Coronary artery (tissue), 2 donors: ENCODE results near the gene PRIMA1.

Source experiments
- DNase-seq: peaks from one replicate; pipeline ENCODE4 v3.0.0-alpha.2; 2017; ENCODE audit warnings: low spot score
- H3K27ac ChIP-seq, 2 donors: fragments of 200-600 bp; sonication (generic); one replicate each; pipeline ENCODE4 v1.5.1; 2016 to 2019
- H3K4me3 ChIP-seq: fragments of 200-600 bp; sonication (generic); 2 replicates; pipeline ENCODE4 v1.5.1; 2016; ENCODE audit warnings: mild to moderate bottlenecking, moderate library complexity
- TF ChIP-seq, protein P1 (sequence below): fragments of 200-600 bp; sonication (generic); IDR thresholded peaks from one replicate; pipeline ENCODE4 v1.5.1; 2019; ENCODE audit warnings: antibody characterized with exemption

The PRIMA1 gene, protein sequence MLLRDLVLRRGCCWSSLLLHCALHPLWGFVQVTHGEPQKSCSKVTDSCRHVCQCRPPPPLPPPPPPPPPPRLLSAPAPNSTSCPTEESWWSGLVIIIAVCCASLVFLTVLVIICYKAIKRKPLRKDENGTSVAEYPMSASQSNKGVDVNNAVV

DNA sequence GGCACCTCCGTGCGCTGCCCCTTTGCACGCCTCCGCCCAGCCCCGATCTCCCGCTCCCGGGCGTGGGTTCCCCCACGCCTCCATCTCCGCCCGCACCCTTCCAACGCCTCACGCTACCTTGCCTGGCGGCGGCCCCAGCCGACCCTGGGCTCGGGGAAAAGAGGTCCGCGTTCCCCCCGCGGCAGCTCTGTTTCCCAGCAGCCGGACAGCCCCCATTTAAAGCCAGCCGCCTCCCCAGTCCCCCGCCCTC, at the start of gene PRIMA1:
Gene PRIMA1, minus strand, starts transcription at position 193 of the 250 bp plus-strand sequence. CDS start 767 bp downstream, outside the sequence.
- TF ChIP-seq, protein P1, sequence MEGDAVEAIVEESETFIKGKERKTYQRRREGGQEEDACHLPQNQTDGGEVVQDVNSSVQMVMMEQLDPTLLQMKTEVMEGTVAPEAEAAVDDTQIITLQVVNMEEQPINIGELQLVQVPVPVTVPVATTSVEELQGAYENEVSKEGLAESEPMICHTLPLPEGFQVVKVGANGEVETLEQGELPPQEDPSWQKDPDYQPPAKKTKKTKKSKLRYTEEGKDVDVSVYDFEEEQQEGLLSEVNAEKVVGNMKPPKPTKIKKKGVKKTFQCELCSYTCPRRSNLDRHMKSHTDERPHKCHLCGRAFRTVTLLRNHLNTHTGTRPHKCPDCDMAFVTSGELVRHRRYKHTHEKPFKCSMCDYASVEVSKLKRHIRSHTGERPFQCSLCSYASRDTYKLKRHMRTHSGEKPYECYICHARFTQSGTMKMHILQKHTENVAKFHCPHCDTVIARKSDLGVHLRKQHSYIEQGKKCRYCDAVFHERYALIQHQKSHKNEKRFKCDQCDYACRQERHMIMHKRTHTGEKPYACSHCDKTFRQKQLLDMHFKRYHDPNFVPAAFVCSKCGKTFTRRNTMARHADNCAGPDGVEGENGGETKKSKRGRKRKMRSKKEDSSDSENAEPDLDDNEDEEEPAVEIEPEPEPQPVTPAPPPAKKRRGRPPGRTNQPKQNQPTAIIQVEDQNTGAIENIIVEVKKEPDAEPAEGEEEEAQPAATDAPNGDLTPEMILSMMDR: no peak
- Histone ChIP-seq H3K27ac (peak within 1 kb of the TSS in 1 of 2 donors; percentile 80), H3K4me3 (peak within 1 kb of the TSS; percentile 78)
- no peak for DNase-seq

DNA sequence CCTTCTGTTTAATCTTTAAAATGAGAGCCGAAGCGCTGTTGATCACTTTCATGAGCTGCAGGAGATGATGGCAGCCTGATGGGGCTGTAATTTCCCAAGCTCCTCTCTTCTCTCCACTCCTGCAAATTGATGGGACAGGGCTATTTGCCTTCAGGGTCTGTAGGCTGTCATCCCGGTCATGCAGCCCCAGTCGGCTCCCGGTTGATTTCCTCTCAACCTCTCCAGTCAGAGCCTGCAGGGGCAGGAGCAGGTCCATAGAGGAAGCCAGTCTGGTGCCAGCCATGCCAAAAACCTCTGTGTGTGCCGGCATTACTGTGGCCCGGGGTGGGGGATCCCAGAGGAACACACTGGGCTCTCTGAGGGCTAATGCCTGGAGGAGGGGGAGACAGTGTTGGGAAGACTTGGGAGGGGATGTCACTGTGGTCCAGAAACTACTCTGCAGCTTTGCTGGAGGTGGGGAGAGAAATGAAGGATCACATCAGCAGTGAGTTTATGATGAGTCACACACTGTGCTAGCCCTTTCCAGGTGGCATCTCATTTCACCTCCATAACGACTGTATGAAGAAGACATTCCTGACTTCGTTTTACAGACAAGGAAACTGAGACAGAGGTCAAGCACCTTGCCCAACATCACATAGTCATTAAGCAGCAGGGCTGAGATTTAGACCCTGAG, 46.5 kb upstream of the PRIMA1 start:
- H3K27ac ChIP-seq: no peak overlapping the region
- no peak overlapping the region for H3K4me3 ChIP-seq
- DNase-seq: no peak
- TF ChIP-seq, protein P1: no peak

DNA sequence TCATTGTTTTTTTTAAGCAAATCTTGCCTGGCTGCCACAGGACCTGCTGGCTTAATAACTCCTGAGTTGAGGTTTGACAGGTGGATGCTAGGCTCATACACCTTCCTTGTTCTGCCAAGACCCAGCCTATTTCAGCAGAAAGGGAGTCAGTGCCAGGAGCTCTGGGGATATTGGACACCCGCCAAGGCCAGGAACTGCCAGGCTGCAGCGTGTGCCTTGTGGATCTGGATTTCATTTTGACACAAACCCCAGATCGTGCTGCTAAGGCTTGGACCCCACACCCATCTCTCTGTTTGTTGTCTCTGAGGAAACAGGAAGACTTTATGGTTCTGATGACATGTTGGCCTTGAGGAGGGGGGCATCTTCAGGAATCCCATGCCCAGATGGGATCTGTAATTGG, 44.4 kb upstream of the PRIMA1 start:
- H3K27ac ChIP-seq: no peak overlapping the region
- TF ChIP-seq, protein P1: no peak
- DNase-seq: no peak
- no peak overlapping the region for H3K4me3 ChIP-seq

DNA sequence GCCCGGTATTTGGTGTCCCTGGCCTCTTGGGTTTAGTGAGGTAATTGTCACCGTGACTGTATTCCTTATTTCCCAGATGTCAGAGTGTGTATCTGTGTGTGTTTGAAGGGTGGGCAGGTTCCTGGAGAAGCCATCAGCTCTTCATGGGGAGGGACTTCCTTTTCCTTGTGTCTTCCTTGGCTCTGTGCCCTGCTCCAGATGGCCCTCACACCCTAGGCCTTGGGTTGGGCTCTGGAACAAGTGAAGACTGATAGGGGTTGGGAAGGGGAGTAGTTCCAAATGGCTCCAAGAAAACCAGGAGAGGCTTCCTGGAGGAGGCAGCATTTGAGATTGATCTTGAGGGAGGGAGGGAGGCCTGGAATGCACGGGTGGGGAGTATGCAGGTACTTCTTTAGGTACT, 43.8 kb upstream of the PRIMA1 start:
- Histone ChIP-seq H3K4me3 (no peak overlapping the region), H3K27ac (no peak overlapping the region)
- TF ChIP-seq, protein P1: no peak
- no peak for DNase-seq

DNA sequence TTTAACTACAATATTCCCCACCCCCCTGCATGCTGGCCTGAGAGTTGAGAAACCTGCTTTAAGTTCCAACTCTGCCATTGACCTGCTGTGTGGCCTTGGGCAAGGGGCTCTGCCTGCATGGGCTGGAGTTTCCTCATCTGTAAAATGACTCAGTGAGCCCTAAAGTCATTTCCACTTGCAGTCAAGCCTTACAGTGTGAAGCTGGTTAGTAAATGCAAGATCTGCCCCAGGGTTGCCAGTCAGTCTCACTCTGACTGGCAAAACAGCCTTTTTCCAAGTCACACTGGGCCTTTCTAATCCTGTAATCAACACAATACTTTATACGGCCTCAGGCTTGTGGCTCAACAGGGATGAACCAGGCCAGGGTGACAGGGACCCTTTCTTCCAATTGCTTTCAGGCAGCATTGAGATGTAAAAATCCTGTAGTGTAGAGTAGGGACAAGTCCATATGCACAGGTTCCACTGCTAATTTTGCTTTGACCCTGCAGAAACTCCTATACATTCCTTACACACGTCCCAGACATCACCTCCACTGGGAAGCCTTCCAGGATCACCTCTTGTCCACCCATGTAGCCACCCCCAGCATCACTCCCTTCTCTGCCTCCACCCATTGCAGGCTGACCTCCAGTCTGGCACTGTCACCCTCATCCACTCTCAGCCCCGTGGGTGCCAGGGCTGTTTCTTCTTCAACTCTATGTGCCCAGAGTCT, 42.6 kb upstream of the PRIMA1 start:
- Histone ChIP-seq H3K4me3 (no peak overlapping the region), H3K27ac (no peak overlapping the region)
- TF ChIP-seq, protein P1: no peak
- no peak for DNase-seq

DNA sequence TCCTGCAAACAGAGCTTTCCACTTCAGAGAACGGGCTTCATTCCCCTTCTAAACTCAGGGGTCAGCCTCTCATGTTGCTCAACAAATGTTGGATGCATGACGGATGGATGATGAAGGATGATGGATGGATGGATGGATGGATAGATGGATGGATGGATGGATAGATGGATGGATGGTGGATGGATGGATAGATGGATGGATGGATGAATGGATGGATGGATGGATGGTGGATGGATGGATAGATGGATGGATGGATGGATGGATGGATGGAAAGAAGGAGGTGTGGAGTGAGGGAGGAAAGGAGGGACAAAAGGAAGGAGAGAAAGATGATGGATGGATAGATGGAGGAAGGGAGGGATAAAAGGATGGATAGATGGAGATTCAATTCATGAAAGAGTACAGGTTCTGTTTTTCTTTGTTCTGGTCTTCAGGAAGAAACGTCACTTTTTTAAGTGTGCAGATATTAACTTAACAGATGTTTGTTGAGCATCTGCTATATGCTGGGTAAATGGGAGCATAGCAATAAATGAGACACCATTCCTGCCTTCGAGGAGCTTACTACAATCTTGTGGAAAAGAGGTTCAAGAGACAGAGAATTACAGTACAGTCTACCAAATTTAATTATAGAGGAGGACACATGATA, 41.7 kb upstream of the PRIMA1 start:
- TF ChIP-seq, protein P1: no peak
- H3K4me3 ChIP-seq: no peak overlapping the region
- DNase-seq: no peak
- no peak overlapping the region for H3K27ac ChIP-seq

DNA sequence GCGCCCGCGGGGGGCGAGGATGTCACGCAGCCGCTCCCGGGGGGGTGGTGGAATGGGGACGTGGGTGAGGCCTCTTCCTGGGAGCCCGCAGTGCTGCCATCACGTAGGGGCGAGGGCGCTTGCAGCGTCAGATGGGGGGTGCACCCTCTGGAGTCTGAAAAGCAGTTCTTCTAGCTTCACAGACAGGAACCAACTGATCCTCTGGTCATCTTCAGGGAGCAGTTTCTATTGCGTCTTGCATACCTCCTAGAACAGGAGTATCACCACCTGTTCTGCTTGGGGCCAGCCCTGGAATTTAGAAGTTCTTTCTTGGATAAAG, 36.9 kb upstream of the PRIMA1 start:
- Histone ChIP-seq H3K27ac (no peak overlapping the region), H3K4me3 (no peak overlapping the region)
- TF ChIP-seq, protein P1: no peak
- DNase-seq: no peak
